Glomerular visceral epithelial cell (primary cell): ENCODE data around the gene UBD.

ENCODE experiments used
- DNase-seq: peaks from one replicate; pipeline ENCODE4 v3.0.0-alpha.2; 2016; ENCODE audit errors: extremely low spot score

The UBD gene

DNA sequence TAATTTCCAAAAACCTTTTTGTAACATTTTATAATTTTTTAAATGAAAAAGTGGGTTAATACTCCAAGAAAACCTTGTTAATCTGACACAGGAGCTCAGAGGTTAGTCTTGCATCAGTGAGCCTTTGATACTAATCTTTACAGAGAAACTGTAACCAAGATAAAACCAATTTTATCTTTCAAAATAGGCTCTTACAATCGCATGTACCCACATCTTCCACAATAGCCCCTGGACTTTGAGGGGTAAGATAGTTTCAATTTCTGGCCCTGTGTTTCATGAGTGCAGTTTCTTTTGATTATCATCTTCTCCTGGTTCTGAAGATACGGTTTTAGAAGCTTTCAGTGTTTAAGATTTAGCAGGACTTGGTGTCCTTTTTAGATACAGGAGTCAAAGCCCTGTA, 37.3 kb downstream of the UBD start:
- DNase-seq, result no peak

DNA sequence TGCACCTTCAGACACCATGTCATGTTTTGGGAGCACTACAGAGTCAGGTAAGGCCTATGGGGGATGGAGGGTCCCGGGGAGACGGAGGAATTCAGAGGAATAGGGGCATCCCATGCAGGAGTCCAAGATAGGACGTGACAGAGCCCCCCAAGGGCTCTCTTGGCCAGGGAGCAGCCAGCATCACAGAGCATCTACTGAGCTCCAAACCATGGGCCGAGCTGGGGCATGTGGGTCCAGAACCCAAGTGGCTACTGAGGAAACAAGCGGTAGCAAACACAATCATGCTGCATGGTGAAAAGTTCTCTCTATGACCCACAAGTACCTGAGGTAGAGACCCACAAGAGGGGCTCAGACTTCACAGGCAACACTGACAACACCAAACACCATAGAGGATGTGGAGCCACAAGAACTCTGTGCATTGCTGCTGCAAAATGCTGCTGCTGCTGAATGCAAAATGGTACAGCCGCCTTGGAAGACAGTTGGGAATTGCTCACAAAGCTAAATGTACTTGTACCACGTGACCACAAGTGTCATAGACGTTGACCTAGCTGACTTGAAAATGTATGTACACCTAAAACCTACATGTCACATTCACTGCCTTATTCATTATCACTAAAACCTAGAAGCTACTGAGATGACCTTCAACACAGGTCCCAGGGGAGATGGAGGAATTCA, 38.4 kb downstream of the UBD start:
- no peak for DNase-seq

DNA sequence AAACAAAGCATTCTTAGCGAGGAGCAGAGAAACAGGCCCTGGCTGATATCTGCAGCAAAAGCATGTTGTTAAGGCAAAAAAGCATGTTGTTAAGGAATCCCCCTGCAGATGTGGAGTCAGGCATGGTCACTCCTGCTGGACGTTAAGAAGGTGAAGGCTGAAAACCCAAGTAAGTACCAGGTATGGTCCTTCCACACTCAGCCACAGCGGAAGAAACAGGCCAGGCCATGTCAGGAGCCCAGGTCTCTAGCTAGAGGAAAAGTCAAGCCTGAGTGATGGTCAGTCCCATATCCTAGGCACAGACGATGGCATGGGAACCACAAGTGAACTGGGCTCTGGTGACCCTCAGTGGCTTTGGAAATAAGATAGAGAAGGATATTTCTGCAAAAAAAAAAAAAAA, 39.3 kb downstream of the UBD start:
- no peak for DNase-seq

DNA sequence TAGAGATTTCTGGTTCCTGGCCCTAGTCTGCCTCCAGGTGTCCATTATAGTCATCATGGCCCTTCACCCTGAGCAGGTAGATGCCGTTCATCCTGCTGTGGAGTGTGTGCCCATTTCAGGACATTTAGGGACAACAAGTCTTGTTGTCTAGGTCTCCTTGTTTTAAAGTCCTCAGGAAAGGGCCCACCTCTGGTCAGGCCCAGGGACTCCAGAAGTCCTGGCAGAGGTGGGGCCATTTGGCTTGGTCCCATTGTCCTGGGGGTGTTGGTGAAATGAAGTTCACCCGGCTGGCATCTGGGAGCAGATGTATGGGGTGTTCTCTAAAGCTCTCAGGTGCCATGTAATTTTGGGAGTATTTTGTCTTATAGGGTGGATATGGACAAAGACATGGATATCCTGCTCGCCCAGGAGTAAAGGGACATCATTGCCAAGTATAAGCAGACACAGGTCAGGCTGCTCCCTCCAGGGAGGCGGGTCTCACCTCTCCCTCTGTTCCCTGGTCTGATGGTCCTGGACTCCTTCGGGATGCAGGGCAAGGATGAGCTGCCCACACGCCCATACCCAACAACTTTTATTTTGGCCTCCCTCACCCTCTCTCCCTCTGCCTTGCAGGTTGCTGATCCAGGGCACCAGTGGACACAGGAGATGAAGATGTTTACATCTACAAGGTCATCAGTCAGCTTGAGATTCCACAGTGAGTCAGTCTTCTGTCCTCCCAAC, 40.1 kb downstream of the UBD start:
- no peak for DNase-seq

DNA sequence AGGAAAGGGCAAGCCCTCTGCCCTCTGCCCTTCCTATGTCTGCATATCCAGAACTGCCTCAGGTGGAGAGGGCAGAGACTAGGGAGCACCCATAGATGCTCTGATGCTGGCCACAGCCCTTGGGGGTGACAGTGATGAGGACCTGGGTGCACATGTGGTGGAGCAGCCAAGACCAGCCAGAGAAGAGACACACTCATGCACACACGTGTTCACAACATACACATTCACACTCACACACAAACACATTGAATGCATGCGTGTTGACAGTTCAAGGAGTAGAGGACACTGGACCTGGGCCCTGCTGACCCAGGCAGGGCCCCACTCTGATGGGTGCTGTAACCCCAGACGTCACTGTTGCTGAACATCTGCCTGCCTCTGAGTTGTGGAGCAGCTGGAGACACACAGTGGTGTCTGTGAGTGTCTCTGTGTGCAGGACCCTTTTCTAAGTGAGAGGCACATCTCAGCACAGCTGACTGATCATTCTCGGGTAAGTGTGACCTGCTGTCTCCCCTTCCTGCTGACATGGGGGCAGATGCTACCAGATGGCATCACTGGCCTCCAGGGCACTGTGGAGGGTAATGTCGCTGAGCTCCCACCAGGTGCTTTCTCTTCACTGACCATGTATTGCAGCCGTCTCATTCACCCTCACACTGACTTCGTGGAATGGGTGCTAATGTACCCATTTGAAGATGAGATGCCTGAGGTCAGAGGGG, 41.6 kb downstream of the UBD start:
- DNase-seq, result no peak

DNA sequence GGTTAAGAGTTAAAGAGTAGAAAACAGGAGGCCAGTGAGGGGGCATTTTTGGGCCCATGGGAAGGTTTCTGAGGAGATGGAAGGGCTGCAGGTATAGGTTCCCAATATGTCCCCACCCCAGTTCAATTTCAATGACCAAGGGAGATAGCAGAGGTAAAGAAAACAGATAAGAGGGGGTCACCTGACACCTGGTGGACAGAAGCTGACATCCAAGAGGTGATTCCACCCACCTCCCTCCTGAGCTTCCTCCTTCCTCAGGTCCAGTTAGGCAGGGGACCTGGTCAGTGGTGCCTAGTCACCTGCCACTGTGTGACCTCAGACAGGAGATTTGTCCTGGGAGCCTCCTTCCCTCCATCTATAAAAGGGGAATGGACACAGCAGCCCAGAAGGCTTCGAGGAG, 42.3 kb downstream of the UBD start:
- DNase-seq, result no peak

DNA sequence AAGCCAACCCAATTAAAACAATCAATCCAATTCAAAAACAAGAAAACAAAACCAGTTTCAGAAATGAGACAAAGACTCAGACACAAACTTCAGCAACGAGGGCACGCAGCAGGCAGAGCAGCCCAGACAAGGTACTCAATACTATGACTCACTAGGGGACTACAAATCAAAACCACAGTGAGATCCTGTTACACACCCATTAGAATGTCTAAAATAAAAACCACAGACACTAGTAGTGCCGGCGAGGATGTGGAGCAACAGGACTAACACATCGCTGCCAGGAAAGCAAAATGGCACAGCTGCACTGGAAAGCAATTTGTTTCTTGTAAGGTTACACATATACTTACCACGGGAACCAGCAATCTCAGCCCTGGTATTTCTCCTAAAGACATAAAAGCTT, 43.4 kb downstream of the UBD start:
- DNase-seq, result peak; percentile 82

DNA sequence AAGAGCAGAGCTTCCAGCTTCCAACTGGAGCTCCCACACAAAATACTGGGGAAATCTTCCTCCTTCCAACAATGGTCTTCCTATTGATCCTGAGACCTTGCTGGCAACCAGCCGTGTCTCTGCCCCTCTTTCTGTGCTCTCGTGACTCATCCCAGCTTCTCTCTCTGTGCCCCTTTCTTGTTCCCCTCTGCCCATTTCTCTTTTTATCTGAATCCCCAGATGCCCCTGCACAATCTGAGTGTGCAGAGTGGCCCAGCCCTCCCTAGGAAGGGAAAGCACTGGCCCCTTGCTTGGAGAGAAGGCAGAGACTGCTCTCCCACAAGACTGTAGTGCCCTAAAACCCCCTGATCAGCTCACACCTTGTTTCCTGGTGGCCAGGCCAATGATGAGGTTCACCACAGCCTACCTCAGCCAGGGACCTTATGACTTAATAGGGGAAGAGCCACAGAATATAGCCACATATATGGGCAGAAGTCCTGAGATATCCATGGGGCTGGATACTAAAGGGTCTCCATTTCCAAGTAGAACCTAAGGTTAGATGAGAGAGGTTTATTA, 48.7 kb downstream of the UBD start:
- no peak for DNase-seq

DNA sequence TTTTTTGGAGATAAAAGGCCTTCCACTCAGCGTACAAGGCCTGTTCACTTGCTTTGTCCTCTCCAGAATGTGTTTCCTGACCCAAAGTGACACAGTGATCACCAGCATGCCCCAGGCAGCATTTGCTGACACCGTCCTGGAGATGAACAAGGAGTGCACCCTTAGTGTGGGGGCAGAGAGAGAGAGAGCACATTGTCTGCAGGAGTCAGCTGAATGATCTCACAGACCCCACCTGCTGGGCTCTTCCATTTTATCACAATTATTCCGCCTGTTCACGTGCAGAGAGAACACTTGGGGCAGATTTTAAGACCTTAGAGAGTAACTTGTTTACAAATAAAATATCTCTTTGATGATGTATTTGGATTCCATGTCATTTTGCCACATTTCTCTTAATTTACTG, 49.3 kb downstream of the UBD start:
- DNase-seq, result peak; percentile 14

DNA sequence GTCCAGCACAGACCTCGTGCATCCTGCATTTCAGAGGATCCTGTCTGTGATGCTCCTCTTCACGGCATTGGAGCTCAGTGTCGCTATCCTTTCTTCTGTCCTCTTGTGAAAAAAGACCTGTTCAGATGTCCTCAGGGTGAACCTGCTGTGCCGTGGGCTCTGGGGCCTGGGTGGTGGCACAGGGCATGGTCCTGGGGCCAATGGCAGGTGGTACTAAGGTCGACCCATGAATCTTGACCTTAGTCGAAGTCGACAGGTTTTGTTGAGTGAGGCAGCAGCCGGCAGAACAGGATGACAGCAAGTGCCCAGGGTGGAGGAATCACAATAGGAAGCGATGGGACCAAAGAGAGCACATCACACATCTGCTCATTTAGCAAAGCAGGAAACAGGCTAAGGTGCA, 49.8 kb downstream of the UBD start:
- DNase-seq, result no peak

DNA sequence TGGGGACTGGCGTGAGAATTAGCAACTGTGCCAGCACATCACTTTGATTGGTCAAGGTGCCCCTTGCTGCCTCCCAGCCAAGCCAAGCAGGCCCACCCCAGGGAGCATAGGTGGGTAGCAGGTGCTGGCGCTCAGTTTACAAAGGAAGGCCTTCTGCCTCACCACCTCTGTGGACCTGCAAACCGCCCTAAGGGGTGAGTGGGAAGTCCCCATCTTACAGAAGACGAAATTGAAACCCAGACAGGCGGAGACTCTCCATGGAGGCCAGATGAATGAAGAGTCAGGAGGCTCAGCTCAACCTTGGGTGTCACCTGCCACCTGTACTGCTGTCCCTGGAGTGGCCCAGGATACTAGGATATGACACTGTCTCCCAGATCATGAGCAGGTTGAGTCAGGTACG, 50.3 kb downstream of the UBD start:
- no peak for DNase-seq

DNA sequence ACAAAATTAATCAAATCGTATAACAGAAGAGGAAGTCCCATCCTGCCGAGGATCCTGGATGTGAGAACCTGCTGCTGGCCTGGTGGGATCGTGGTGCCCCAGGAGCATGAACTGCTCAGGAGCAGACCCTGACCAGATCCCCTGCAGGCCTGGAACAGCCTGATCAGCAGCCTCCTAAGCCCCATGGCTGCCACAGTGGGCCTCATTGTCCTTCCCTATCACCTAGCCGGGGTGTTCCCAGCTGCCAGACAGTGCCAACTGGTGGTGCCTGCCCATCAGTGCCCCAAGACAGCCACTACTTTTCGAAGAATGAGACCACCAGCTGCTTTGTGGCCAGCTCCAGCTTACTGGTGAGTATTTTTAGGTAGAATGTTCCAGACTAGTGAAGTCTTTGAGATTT, 52.2 kb downstream of the UBD start:
- DNase-seq, result no peak

DNA sequence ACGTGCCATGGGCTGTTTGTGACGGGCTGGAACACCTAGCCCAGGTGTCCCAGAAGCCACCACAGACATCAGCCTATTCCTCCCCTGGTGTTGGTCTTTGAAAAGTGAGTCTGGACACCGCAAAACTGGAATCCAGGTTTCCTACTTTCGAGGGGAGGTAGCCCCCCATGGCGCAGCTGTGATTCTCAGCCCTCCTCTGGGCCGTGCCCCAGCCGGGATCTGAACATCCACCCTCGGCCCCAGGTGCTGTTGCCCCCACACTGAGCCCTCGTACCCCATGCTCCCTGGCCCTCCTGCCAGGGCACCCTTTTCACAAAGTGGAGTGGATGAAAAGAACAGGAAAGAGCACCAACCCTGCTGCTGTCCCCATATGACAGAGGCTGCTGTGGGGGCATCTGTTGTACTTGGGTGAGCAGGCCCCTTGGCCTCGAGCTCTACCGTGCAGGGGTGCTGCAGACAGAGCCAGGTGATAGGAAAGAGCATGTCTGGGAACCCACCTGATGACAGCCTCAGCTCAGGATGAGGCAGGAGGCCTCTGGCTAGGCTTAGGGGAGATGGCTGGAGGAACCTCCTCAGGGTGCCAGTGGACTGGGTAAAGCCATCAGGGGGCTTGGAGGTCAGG, 53.0 kb downstream of the UBD start:
- no peak for DNase-seq

DNA sequence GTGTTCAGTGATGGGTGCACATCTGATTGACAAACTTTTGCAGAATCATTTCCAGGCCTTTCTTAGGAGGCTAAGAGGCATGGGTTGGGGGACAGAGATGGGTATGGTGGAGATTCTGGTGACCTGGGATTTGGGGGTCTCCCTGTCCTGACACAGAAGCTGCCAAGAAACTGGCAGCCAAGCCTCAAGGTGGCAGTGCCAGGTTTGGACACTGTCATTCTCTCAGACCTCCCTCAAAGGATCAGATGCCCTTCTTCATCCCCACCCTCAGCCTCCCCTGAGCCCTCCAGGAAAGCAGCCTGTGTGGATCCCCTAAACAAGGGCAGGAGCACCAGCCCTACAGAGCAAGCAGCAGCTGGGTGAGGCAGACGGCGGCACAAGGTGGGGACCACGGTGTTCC, 53.7 kb downstream of the UBD start:
- no peak for DNase-seq
